IMR-90 (cell line): ENCODE data around the gene SMAP1. TPM values are rescaled to one million over a fixed set of nuclear protein-coding genes. Genes with fewer than 3 reads are reported as not detected.

Experiments used
- ATAC-seq: fragments of 200-7000 bp; cut with Tn5 transposase; 2 replicates; pipeline ENCODE4 v1.9.1; 2020; ENCODE audit warnings: low read depth, mild to moderate bottlenecking, moderate library complexity
- BruUV-seq: library from RNA; stranded (reverse); fragments of 400-500 nt; replicated peaks from 2 replicates; lab custom pipeline; 2021; lab: Mats Ljungman, UMichigan
- CTCF ChIA-PET: fragments of 300-600 bp; formaldehyde crosslinking; extraction: SDS; loops from one replicate; lab custom pipeline; 2021; ENCODE audit warnings: antibody characterized with exemption; lab: Yijun Ruan, JAX
- POLR2A ChIA-PET: fragments of 300-600 bp; sonication (Branson Sonifier 250); formaldehyde crosslinking; loops from one replicate; lab custom pipeline; 2022; ENCODE audit warnings: antibody characterized with exemption; ENCODE audit not compliant: unreplicated experiment; lab: Charles Lee
- DNase-seq: peaks from one replicate; pipeline ENCODE4 v3.0.0; 2013
- H2AFZ ChIP-seq: replicated peaks from 2 replicates; pipeline ENCODE3; 2013; ENCODE audit warnings: low read length, mild to moderate bottlenecking; ENCODE audit not compliant: poor library complexity
- H2AK5ac ChIP-seq: 2 replicates; pipeline ENCODE4 v1.6.1; 2013; ENCODE audit warnings: low read depth, low read length, inconsistent platforms
- H2AK9ac ChIP-seq: replicated peaks from 2 replicates; pipeline ENCODE3; 2013; ENCODE audit warnings: mild to moderate bottlenecking, low read depth, low read length, moderate library complexity; ENCODE audit not compliant: poor library complexity
- H2BK120ac ChIP-seq: 2 replicates; pipeline ENCODE4 v1.6.1; 2013; ENCODE audit warnings: low read depth, low read length, inconsistent platforms
- H2BK15ac ChIP-seq: 3 replicates; pipeline ENCODE4 v1.6.1; 2013; ENCODE audit warnings: low read depth, low read length, inconsistent platforms
- H2BK20ac ChIP-seq: 2 replicates; pipeline ENCODE4 v1.6.1; 2013; ENCODE audit warnings: low read depth, mild to moderate bottlenecking, inconsistent platforms, low read length, moderate library complexity
- H2BK5ac ChIP-seq: 2 replicates; pipeline ENCODE4 v1.6.1; 2013; ENCODE audit warnings: mild to moderate bottlenecking, low read depth, low read length, inconsistent platforms; ENCODE audit not compliant: poor library complexity, severe bottlenecking
- H3K14ac ChIP-seq: replicated peaks from 2 replicates; pipeline ENCODE4 v1.6.1; 2013; ENCODE audit warnings: low read depth, low read length, inconsistent platforms
- H3K18ac ChIP-seq: 2 replicates; pipeline ENCODE4 v1.6.1; 2013; ENCODE audit warnings: low read depth, low read length, control low read depth
- H3K23ac ChIP-seq: 2 replicates; pipeline ENCODE4 v1.6.1; 2013; ENCODE audit warnings: low read depth, low read length, inconsistent platforms
- H3K27ac ChIP-seq: 2 replicates; pipeline ENCODE4 v1.5.1; 2013; ENCODE audit warnings: mild to moderate bottlenecking, control low read depth, low read length; ENCODE audit not compliant: insufficient read depth
- H3K27me3 ChIP-seq: 2 replicates; pipeline ENCODE4 v1.6.1; 2013; ENCODE audit warnings: low read length; ENCODE audit not compliant: control insufficient read depth, insufficient read depth
- H3K36me3 ChIP-seq: 2 replicates; pipeline ENCODE4 v1.6.1; 2013; ENCODE audit warnings: low read length, mixed read lengths; ENCODE audit not compliant: control insufficient read depth, insufficient read depth
- H3K4ac ChIP-seq: 2 replicates; pipeline ENCODE4 v1.6.1; 2013; ENCODE audit warnings: low read depth, low read length, inconsistent platforms
- H3K4me1 ChIP-seq: 2 replicates; pipeline ENCODE4 v1.6.1; 2013; ENCODE audit warnings: low read length, mixed read lengths; ENCODE audit not compliant: control insufficient read depth, insufficient read depth
- H3K4me2 ChIP-seq: 2 replicates; pipeline ENCODE4 v1.6.1; 2013; ENCODE audit warnings: low read depth, mild to moderate bottlenecking, control low read depth, low read length, moderate library complexity
- H3K4me3 ChIP-seq: 2 replicates; pipeline ENCODE4 v1.5.1; 2013; ENCODE audit warnings: low read depth, mild to moderate bottlenecking, control low read depth, low read length, moderate library complexity; ENCODE audit not compliant: insufficient read depth
- H3K56ac ChIP-seq: 2 replicates; pipeline ENCODE4 v1.6.1; 2013; ENCODE audit warnings: low read length, inconsistent platforms; ENCODE audit not compliant: insufficient read depth; ENCODE audit errors: extremely low read depth
- H3K79me1 ChIP-seq, 2 experiments: 2 replicates each; pipeline ENCODE4 v1.6.1; 2013; ENCODE audit warnings: low read length in 2 of 2, inconsistent platforms in 1 of 2, low read depth in 1 of 2
- H3K9ac ChIP-seq: 2 replicates; pipeline ENCODE4 v1.6.1; 2013; ENCODE audit warnings: low read depth, low read length, control low read depth
- H3K9me1 ChIP-seq: 2 replicates; pipeline ENCODE4 v1.6.1; 2013; ENCODE audit warnings: low read length, inconsistent platforms; ENCODE audit not compliant: insufficient read depth
- H3K9me3 ChIP-seq: 2 replicates; pipeline ENCODE4 v1.6.1; 2013; ENCODE audit warnings: low read length; ENCODE audit not compliant: control insufficient read depth, insufficient read depth
- H4K20me1 ChIP-seq: 2 replicates; pipeline ENCODE4 v1.6.1; 2013; ENCODE audit warnings: low read length, inconsistent platforms; ENCODE audit not compliant: insufficient read depth
- H4K5ac ChIP-seq: 2 replicates; pipeline ENCODE4 v1.6.1; 2013; ENCODE audit warnings: mild to moderate bottlenecking, low read depth, low read length, control low read depth
- H4K8ac ChIP-seq, 2 experiments: 2 replicates each; pipeline ENCODE4 v1.6.1; 2013; ENCODE audit warnings: low read depth in 2 of 2, low read length in 2 of 2, control low read depth in 1 of 2, inconsistent platforms in 1 of 2
- H4K91ac ChIP-seq: 2 replicates; pipeline ENCODE4 v1.6.1; 2013; ENCODE audit warnings: low read depth, low read length, inconsistent platforms; ENCODE audit not compliant: insufficient read depth
- BHLHE40 ChIP-seq: fragments of 150-350 bp; IDR thresholded peaks from 2 replicates; pipeline ENCODE4 v1.6.1; 2016; ENCODE audit warnings: mild to moderate bottlenecking, low read depth, low read length
- CEBPB ChIP-seq: IDR thresholded peaks from 2 replicates; pipeline ENCODE4 v1.6.1; 2012; ENCODE audit warnings: low read depth, low read length, improper control_type of control experiment
- CHD1 ChIP-seq: IDR thresholded peaks from 2 replicates; pipeline ENCODE4 v1.6.1; 2012; ENCODE audit warnings: low read depth, low read length, improper control_type of control experiment
- CTCF ChIP-seq: conservative IDR thresholded peaks from 2 replicates; pipeline ENCODE4 v1.5.1; 2012; ENCODE audit warnings: mild to moderate bottlenecking, low read depth, low read length, improper control_type of control experiment
- ELK1 ChIP-seq: fragments of 150-350 bp; IDR thresholded peaks from 2 replicates; pipeline ENCODE4 v1.6.1; 2016; ENCODE audit warnings: low read depth, mild to moderate bottlenecking, low read length, moderate library complexity, borderline replicate concordance
- FOS ChIP-seq: fragments of 150-350 bp; IDR thresholded peaks from 2 replicates; pipeline ENCODE4 v1.6.1; 2016; ENCODE audit warnings: low read depth, low read length
- MAZ ChIP-seq: IDR thresholded peaks from 2 replicates; pipeline ENCODE4 v1.6.1; 2012; ENCODE audit warnings: low read depth, mild to moderate bottlenecking, low read length, improper control_type of control experiment, moderate library complexity, borderline replicate concordance
- MXI1 ChIP-seq: IDR thresholded peaks from 2 replicates; pipeline ENCODE4 v1.6.1; 2012; ENCODE audit warnings: low read depth, mild to moderate bottlenecking, low read length, moderate library complexity, borderline replicate concordance
- NFE2L2 ChIP-seq: fragments of 150-350 bp; IDR thresholded peaks from 2 replicates; pipeline ENCODE4 v1.6.1; 2016; ENCODE audit warnings: low read depth, mild to moderate bottlenecking, low read length
- RAD21 ChIP-seq: IDR thresholded peaks from 2 replicates; pipeline ENCODE4 v1.6.1; 2012; ENCODE audit warnings: low read length, improper control_type of control experiment
- RCOR1 ChIP-seq: IDR thresholded peaks from 2 replicates; pipeline ENCODE4 v1.6.1; 2012; ENCODE audit warnings: mild to moderate bottlenecking, low read length, improper control_type of control experiment; ENCODE audit not compliant: insufficient replicate concordance
- RFX5 ChIP-seq: IDR thresholded peaks from 2 replicates; pipeline ENCODE4 v1.8.0; 2012; ENCODE audit warnings: low read depth, mild to moderate bottlenecking, low read length, moderate library complexity
- SMC3 ChIP-seq: fragments of 150-350 bp; IDR thresholded peaks from 2 replicates; pipeline ENCODE4 v1.6.1; 2016; ENCODE audit warnings: low read depth, mild to moderate bottlenecking, antibody characterized with exemption, low read length, moderate library complexity
- USF2 ChIP-seq: fragments of 150-350 bp; IDR thresholded peaks from 2 replicates; pipeline ENCODE4 v1.6.1; 2017; ENCODE audit warnings: mild to moderate bottlenecking, antibody characterized with exemption, low read length, low read depth
- WGBS, 2 experiments: methylation state at CpG; one replicate each; pipeline versions ENCODE4 v1.1.5 to v1.1.7; 2013; ENCODE audit warnings: missing lambda C conversion rate in 2 of 2; ENCODE audit not compliant: insufficient read length in 1 of 2; ENCODE audit errors: extremely low coverage in 2 of 2; 5-methylcytosine and 5-hydroxymethylcytosine counted together
- dilution Hi-C: fragments of 300-500 bp; cut with HindIII; formaldehyde crosslinking; loops from one replicate; pipeline ENCODE4 v1.14.3; 2018; ENCODE audit warnings: low sequenced_read_pairs; ENCODE audit not compliant: unreplicated experiment
- in situ Hi-C: fragments of 300-500 bp; cut with MboI; formaldehyde crosslinking; loops from 3 replicates; pipeline ENCODE4 v1.14.3; 2019; ENCODE audit warnings: low sequenced_read_pairs, inconsistent platforms, mixed read lengths
- intact Hi-C: fragments of 100-400 bp; cut with micrococcal nuclease; formaldehyde crosslinking; loops from 2 replicates; pipeline ENCODE4 v1.10.0; 2022
- polyA plus RNA-seq, 3 experiments: library from polyadenylated mRNA; depleted of rRNA; stranded (reverse); fragments of >200 nt; gene quantifications; 2 replicates each; pipeline ENCODE4 v1.2.3, GENCODE V29; 2012; ENCODE audit warnings: low replicate concordance in 1 of 3
- total RNA-seq: library from RNA; depleted of rRNA; stranded (reverse); fragments of >200 nt; gene quantifications from 2 replicates; pipeline ENCODE4 v1.2.3, GENCODE V29; 2012

Gene SMAP1
- total and polyA plus RNA-seq, 2 of the 4 experiments (the other 2 are of a cell fraction): 14.8 to 16.7 TPM

- Histone ChIP-seq H3K9me1 (no peaks in the 10 kb centered on the region), H3K27me3 (no peaks in the 10 kb centered on the region), H2BK5ac (no peak overlapping the region), H4K20me1 (no peaks in the 10 kb centered on the region), H2AFZ (no peak overlapping the region), H3K4me1 (no peaks in the 10 kb centered on the region), H3K4ac (no peak overlapping the region), H2BK15ac (no peak overlapping the region), H4K5ac (no peak overlapping the region), H3K4me3 (no peak overlapping the region), H3K36me3 (no peaks in the 10 kb centered on the region; the same call in 1 of the 2 replicates), H3K79me1 (no peaks in the 10 kb centered on the region; a peak in 1 of 4 replicates), H3K27ac (no peak overlapping the region), H3K9ac (no peak overlapping the region), H3K18ac (no peak overlapping the region), H3K14ac (no peak overlapping the region), H2AK5ac (no peak overlapping the region), H2BK120ac (no peak overlapping the region), H3K56ac (no peak overlapping the region), H4K8ac (no peak overlapping the region), H3K4me2 (no peak overlapping the region), H3K9me3 (no peaks in the 10 kb centered on the region), H3K23ac (no peak overlapping the region), H2AK9ac (no peak overlapping the region), H4K91ac (no peak overlapping the region), H2BK20ac (no peak overlapping the region)
- POLR2A ChIA-PET: no interaction called here
- CTCF ChIA-PET: interaction anchor here (0.7 kb wide), 1 partner anchor 88 kb away, joined by 3 read pairs; no protein-coding TSS in a partner anchor
- no CpG with 5 or more reads among the region's 2 CpGs for WGBS, 2 experiments
- intact Hi-C loops (no loop called here), dilution Hi-C loops (no loop called here), in situ Hi-C loops (no loop called here)
- TF ChIP-seq BHLHE40: no peak
- TF ChIP-seq USF2: no peak
- no peak for TF ChIP-seq FOS
- no peak for TF ChIP-seq CHD1
- TF ChIP-seq SMC3: no peak
- TF ChIP-seq NFE2L2: no peak
- TF ChIP-seq CTCF: no peak
- no peak for TF ChIP-seq CEBPB
- TF ChIP-seq ELK1: no peak
- no peak for TF ChIP-seq RFX5
- TF ChIP-seq MXI1: no peak
- no peak for TF ChIP-seq RAD21
- no peak for TF ChIP-seq RCOR1
- no peak for TF ChIP-seq MAZ
- BruUV-seq: no TSS peak
- ATAC-seq (no peak), DNase-seq (peak; percentile 18)
Measured at GRCh38 chr6:70738028-70738427, 70.3 kb downstream of the SMAP1 start.
